Fibroblast of pulmonary artery (primary cell): ENCODE results near the gene TBC1D24.

Experiments
- DNase-seq: peaks from one replicate; pipeline ENCODE4 v3.0.0-alpha.2; 2010; ENCODE audit warnings: low read depth
- H3K4me3 ChIP-seq: replicated peaks from 2 replicates; pipeline ENCODE4 v1.5.1; 2011; ENCODE audit warnings: low read depth, mild to moderate bottlenecking, control low read depth, low read length, moderate library complexity
- TF ChIP-seq, protein P1 (sequence below): IDR thresholded peaks from 2 replicates; pipeline ENCODE4 v1.5.1; 2011; ENCODE audit warnings: mild to moderate bottlenecking, control low read depth, low read length, inconsistent platforms; ENCODE audit errors: missing control alignments

Gene TBC1D24

GRCh38 chr16:2526135-2526534 lies 51.2 kb downstream of the TBC1D24 start:
- no peak overlapping the region for H3K4me3 ChIP-seq
- DNase-seq: no peak

GRCh38 chr16:2527071-2527783 lies 52.3 kb downstream of the TBC1D24 start:
- H3K4me3 ChIP-seq: no peak overlapping the region
- no peak for DNase-seq
- TF ChIP-seq, protein P1, sequence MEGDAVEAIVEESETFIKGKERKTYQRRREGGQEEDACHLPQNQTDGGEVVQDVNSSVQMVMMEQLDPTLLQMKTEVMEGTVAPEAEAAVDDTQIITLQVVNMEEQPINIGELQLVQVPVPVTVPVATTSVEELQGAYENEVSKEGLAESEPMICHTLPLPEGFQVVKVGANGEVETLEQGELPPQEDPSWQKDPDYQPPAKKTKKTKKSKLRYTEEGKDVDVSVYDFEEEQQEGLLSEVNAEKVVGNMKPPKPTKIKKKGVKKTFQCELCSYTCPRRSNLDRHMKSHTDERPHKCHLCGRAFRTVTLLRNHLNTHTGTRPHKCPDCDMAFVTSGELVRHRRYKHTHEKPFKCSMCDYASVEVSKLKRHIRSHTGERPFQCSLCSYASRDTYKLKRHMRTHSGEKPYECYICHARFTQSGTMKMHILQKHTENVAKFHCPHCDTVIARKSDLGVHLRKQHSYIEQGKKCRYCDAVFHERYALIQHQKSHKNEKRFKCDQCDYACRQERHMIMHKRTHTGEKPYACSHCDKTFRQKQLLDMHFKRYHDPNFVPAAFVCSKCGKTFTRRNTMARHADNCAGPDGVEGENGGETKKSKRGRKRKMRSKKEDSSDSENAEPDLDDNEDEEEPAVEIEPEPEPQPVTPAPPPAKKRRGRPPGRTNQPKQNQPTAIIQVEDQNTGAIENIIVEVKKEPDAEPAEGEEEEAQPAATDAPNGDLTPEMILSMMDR: no peak

More at GRCh38 chr16:2526135-2526534, 51.2 kb downstream of the TBC1D24 start:
- TF ChIP-seq, protein P1: no peak

DNA sequence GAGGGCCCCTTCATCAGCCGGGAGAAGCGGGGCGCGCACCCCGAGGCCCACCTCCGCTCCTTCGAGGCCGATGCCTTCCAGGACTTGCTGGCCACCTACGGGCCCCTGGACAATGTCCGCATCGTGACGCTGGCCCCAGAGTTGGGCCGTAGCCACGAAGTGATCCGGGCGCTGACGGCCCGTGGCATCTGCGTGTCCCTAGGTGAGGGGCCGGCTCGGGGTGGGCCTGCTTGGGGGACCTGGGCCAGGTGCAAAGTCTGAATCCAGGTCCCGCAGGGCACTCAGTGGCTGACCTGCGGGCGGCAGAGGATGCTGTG lies 52.8 kb downstream of the TBC1D24 start:
- H3K4me3 ChIP-seq: no peak overlapping the region
- no peak for DNase-seq
- TF ChIP-seq, protein P1: no peak

DNA sequence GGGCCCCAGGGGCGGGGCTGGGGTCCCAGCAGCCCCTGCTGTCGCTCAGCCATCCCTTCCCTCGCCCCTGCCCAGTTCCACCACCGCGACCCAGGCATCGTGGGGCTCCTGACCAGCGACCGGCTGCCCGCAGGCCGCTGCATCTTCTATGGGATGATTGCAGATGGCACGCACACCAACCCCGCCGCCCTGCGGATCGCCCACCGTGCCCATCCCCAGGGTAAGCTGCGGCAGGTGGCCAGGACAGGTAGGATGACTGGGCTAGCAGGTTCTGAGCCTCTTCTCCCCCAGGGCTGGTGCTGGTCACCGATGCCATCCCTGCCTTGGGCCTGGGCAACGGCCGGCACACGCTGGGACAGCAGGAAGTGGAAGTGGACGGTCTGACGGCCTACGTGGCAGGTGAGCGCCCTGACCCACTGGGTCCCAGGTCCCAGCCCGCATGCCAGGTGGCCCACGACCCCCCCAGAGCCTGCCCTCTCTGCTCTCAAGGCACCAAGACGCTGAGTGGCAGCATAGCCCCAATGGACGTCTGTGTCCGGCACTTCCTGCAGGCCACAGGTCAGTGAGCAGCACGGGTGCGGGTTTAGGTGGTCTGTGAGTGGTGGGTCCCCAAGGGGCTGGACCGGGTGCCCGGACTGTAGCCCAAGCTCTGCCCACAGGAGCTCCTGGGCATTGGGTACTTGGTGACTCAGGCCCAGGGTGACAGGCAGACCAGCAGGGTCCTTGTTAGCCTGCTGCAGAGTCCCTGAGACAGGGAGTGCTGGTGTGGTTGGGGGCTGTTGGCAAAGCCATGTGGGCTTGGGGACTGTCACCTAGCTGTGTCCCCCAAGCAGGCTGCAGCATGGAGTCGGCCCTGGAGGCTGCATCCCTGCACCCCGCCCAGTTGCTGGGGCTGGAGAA lies 53.5 kb downstream of the TBC1D24 start:
- TF ChIP-seq, protein P1: no peak
- DNase-seq: no peak
- no peak overlapping the region for H3K4me3 ChIP-seq

GRCh38 chr16:2529061-2529931 lies 54.4 kb downstream of the TBC1D24 start:
- TF ChIP-seq, protein P1: no peak

DNA sequence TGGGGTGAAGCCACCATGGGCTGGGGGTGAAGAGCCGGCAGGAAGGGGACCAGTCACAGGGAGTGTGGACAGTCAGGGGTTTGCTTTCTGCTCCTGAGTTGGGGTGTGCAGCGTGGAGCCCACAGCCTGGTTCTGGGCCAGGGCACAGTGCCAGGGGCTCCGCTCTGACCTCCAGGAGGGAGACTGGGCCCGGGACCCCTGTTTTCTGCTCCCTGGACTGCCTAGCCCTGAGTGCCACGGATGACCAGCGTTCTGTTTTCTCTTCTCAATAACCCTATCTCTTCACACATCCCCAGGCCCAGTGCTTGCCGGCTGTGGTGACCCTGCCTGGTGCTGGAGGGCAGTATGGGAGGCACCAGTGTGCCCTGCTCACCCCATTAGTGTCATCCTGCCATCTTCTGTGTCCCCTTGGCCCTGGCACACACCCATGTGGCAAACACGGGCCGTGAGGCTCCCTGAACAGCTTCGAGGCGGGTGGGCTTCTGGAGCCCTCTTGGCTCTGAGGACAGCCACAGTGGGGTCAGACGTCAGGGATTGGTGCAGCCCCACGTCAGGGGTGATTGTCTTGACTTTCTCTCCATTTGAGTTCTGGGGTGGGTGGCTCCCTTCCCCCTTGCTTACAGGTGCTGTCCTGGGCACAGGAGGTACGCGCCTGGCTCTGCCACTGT lies 55.2 kb downstream of the TBC1D24 start:
- TF ChIP-seq, protein P1: no peak
- no peak for DNase-seq
- no peak overlapping the region for H3K4me3 ChIP-seq

More at GRCh38 chr16:2529061-2529931, 54.4 kb downstream of the TBC1D24 start:
- DNase-seq: no peak
- no peak overlapping the region for H3K4me3 ChIP-seq
